GM12878 (cell line): ENCODE data around the gene EXPH5. TPM values are rescaled to one million over a fixed set of nuclear protein-coding genes. Genes with fewer than 3 reads are reported as not detected.
A peak's percentile ranks its signal among the peaks of the same experiment; 100 is the strongest.

Experiments used
- ATAC-seq: fragments of 200-7000 bp; cut with Tn5 transposase; 3 replicates; pipeline ENCODE4 v1.9.1; 2020; ENCODE audit warnings: mild to moderate bottlenecking, moderate library complexity
- BruUV-seq: library from RNA; stranded (reverse); fragments of 400-500 nt; replicated peaks from 2 replicates; lab custom pipeline; 2021; lab: Mats Ljungman, UMichigan
- CTCF ChIA-PET: fragments of 300-600 bp; sonication (Branson Sonifier 250); formaldehyde crosslinking; extraction: SDS; loops from one replicate; lab custom pipeline; 2021; ENCODE audit warnings: inconsistent platforms; lab: Yijun Ruan, JAX
- POLR2A ChIA-PET: fragments of 350-600 bp; formaldehyde crosslinking; extraction: SDS; loops from one replicate; lab custom pipeline; 2021; ENCODE audit warnings: inconsistent platforms; lab: Charles Lee
- RAD21 ChIA-PET: fragments of 300-600 bp; sonication (Branson Sonifier 250); formaldehyde crosslinking; loops from one replicate; lab custom pipeline; 2023; ENCODE audit warnings: antibody characterized with exemption; ENCODE audit not compliant: unreplicated experiment; lab: Charles Lee
- SMC1A ChIA-PET: fragments of 300-600 bp; sonication (Branson Sonifier 250); formaldehyde crosslinking; loops from one replicate; lab custom pipeline; 2023; ENCODE audit not compliant: unreplicated experiment, uncharacterized antibody; lab: Charles Lee
- DNase-seq: peaks from one replicate; pipeline ENCODE4 v3.0.0-alpha.2; 2011; ENCODE audit warnings: low read depth, low spot score
- FAIRE-seq: peaks from 3 replicates; lab custom pipeline; 2011; peaks lifted over from hg19 to GRCh38; lab: Jason Lieb, UNC
- H2AFZ ChIP-seq: 2 replicates; pipeline ENCODE4 v1.6.0; 2011; ENCODE audit warnings: low read depth, low read length, control low read depth; ENCODE audit not compliant: control insufficient read depth
- H3K27ac ChIP-seq: 2 replicates; pipeline ENCODE4 v1.5.1; 2011; ENCODE audit warnings: control low read depth; ENCODE audit not compliant: control insufficient read depth, insufficient read depth
- H3K27me3 ChIP-seq, 2 experiments: replicated peaks in 1 of 2; 2 replicates each; pipeline versions ENCODE4 v1.6.0 to v1.6.1; 2011; ENCODE audit warnings: low read length in 1 of 2; ENCODE audit not compliant: control insufficient read depth in 2 of 2, insufficient read depth in 2 of 2
- H3K36me3 ChIP-seq, 2 experiments: 2 replicates each; pipeline ENCODE4 v1.5.1; 2011; ENCODE audit warnings: low read length in 1 of 2; ENCODE audit not compliant: control insufficient read depth in 2 of 2, insufficient read depth in 2 of 2
- H3K4me1 ChIP-seq: 2 replicates; pipeline ENCODE4 v1.6.1; 2011; ENCODE audit warnings: mild to moderate bottlenecking, low read length, moderate library complexity, mixed read lengths; ENCODE audit not compliant: control insufficient read depth, insufficient read depth
- H3K4me2 ChIP-seq: 2 replicates; pipeline ENCODE4 v1.6.0; 2011; ENCODE audit warnings: control low read depth; ENCODE audit not compliant: control insufficient read depth, insufficient read depth
- H3K4me3 ChIP-seq: fragments of 200-600 bp; sonication (generic); 2 replicates; pipeline ENCODE4 v1.5.1; 2016
- H3K79me2 ChIP-seq: 2 replicates; pipeline ENCODE4 v1.6.0; 2011; ENCODE audit warnings: low read length; ENCODE audit not compliant: control insufficient read depth, insufficient read depth
- H3K9ac ChIP-seq: 2 replicates; pipeline ENCODE4 v1.8.0; 2011; ENCODE audit warnings: low read length, control low read depth, mixed read lengths; ENCODE audit not compliant: control insufficient read depth, insufficient read depth
- H3K9me3 ChIP-seq: replicated peaks from 3 replicates; pipeline ENCODE4 v1.5.1; 2011; ENCODE audit warnings: mild to moderate bottlenecking, low read length; ENCODE audit not compliant: control insufficient read depth, insufficient read depth
- H4K20me1 ChIP-seq: 2 replicates; pipeline ENCODE4 v1.6.0; 2011; ENCODE audit not compliant: control insufficient read depth, insufficient read depth
- CREB1 ChIP-seq: IDR thresholded peaks from 2 replicates; pipeline ENCODE4 v1.6.1; 2012; ENCODE audit warnings: low read depth, mild to moderate bottlenecking, inconsistent platforms
- CREM ChIP-seq: IDR thresholded peaks from 2 replicates; pipeline ENCODE4 v1.6.1; 2014; ENCODE audit warnings: antibody characterized with exemption, low read depth
- CTCF ChIP-seq, 3 experiments: IDR thresholded peaks in 2 of 3; conservative IDR thresholded peaks in 1 of 3; 2 replicates each; pipeline ENCODE4 v1.5.1; 2011; ENCODE audit warnings: low read depth in 3 of 3, low read length in 3 of 3, mild to moderate bottlenecking in 3 of 3, control low read depth in 2 of 3, moderate library complexity in 2 of 3, inconsistent platforms in 1 of 3, mixed read lengths in 1 of 3; ENCODE audit not compliant: control insufficient read depth in 2 of 3, insufficient read depth in 1 of 3; ENCODE audit errors: extremely low read depth in 1 of 3
- IRF5 ChIP-seq: fragments of 450-650 bp; IDR thresholded peaks from 2 replicates; pipeline ENCODE4 v1.6.1; 2017; ENCODE audit warnings: borderline replicate concordance
- JUNB ChIP-seq: IDR thresholded peaks from 2 replicates; pipeline ENCODE4 v1.6.1; 2016; ENCODE audit warnings: antibody characterized with exemption, mild to moderate bottlenecking
- NR2C1 ChIP-seq: fragments of 450-650 bp; IDR thresholded peaks from 2 replicates; pipeline ENCODE4 v1.6.1; 2017; ENCODE audit warnings: antibody characterized with exemption, mild to moderate bottlenecking, moderate library complexity
- RELB ChIP-seq: fragments of 450-650 bp; IDR thresholded peaks from 2 replicates; pipeline ENCODE4 v1.6.1; 2017; ENCODE audit warnings: low read depth, mild to moderate bottlenecking, moderate library complexity
- USF1 ChIP-seq: IDR thresholded peaks from 2 replicates; pipeline ENCODE4 v1.6.1; 2011; ENCODE audit warnings: borderline replicate concordance, low read depth, mild to moderate bottlenecking, moderate library complexity, mixed read lengths, low read length; ENCODE audit not compliant: insufficient read depth; ENCODE audit errors: extremely low read length
- WGBS: methylation state at CpG from one replicate; pipeline ENCODE4 v1.1.6; 2016; ENCODE audit warnings: low lambda C conversion rate; ENCODE audit not compliant: insufficient replicate concordance, insufficient coverage; ENCODE audit errors: missing lambda C conversion rate; 5-methylcytosine and 5-hydroxymethylcytosine counted together
- in situ Hi-C: fragments of 300-500 bp; cut with MboI; formaldehyde crosslinking; loops from 9 replicates; pipeline ENCODE4 v1.14.3; 2018; ENCODE audit warnings: mixed read lengths
- intact Hi-C: fragments of 100-400 bp; cut with micrococcal nuclease; formaldehyde crosslinking; loops from one replicate; pipeline ENCODE4 v1.14.2; 2022; ENCODE audit not compliant: unreplicated experiment
- polyA plus RNA-seq, 11 experiments: library from polyadenylated mRNA; depleted of rRNA in 4 of 11; unstranded in 6 of 11; stranded (reverse) in 5 of 11; fragments of >200 nt; fragmentation: Nextera tagmentation in 4 of 11; fragmentation: Illumina TruSeq in 1 of 11; extraction: Ambion mirVana in 4 of 11; extraction: Trizol in 1 of 11; gene quantifications; 1 replicate in 1 of 11; 2 replicates in 10 of 11; pipeline versions ENCODE4 v1.2.1 to v1.2.3, GENCODE V29; 2011 to 2016; ENCODE audit warnings: inconsistent platforms in 2 of 11, missing spikeins in 2 of 11, low read depth in 1 of 11
- total RNA-seq, 4 experiments: library from RNA; depleted of rRNA in 3 of 4; stranded (reverse); fragments of >200 nt in 3 of 4; fragmentation: Illumina TruSeq in 1 of 4; extraction: Trizol in 1 of 4; gene quantifications; 2 replicates each; pipeline versions ENCODE4 v1.2.1 to v1.2.3, GENCODE V29; 2013 to 2021
- TF ChIP-seq, protein P1 (sequence below): fragments of 450-650 bp; IDR thresholded peaks from 2 replicates; pipeline ENCODE4 v1.6.1; 2016; ENCODE audit warnings: mild to moderate bottlenecking

Gene EXPH5
- total and polyA plus RNA-seq, 10 of the 15 experiments (the other 5 are each of a cell fraction or from before 2014, with no cell fraction given): 0.69 to 11.1 (median 4.3) TPM

GRCh38 chr11:108608548-108608947 is 15.0 kb upstream of the EXPH5 start (continued):
- no peak for TF ChIP-seq CREB1
- TF ChIP-seq NR2C1: no peak

- no peak overlapping the region for H3K9ac ChIP-seq
- CTCF ChIA-PET: interaction anchor here (1.0 to 2.8 kb wide), 8 partner anchors 9 to 48 kb away, joined by 3 to 12 read pairs (median 6); partner anchors contain the start of gene EXPH5
- no peak overlapping the region for H2AFZ ChIP-seq
- TF ChIP-seq USF1: no peak
- no peak for TF ChIP-seq CTCF (IDR thresholded peaks at IDR 0.05 in 2 of 3, conservative IDR thresholded peaks at IDR 0.05 in 1 of 3; ENCODE audit: control insufficient read depth in 2 of 3, extremely low read depth in 1 of 3, insufficient read depth in 1 of 3, low read depth in 3 of 3, low read length in 3 of 3)
- TF ChIP-seq RELB: no peak
- TF ChIP-seq, protein P1, sequence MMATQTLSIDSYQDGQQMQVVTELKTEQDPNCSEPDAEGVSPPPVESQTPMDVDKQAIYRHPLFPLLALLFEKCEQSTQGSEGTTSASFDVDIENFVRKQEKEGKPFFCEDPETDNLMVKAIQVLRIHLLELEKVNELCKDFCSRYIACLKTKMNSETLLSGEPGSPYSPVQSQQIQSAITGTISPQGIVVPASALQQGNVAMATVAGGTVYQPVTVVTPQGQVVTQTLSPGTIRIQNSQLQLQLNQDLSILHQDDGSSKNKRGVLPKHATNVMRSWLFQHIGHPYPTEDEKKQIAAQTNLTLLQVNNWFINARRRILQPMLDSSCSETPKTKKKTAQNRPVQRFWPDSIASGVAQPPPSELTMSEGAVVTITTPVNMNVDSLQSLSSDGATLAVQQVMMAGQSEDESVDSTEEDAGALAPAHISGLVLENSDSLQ: no peak
- no peak for TF ChIP-seq IRF5
- no peak for TF ChIP-seq CREM
- 0 out of 2 replicates have a peak, but pooled peaks have one; percentile 6 for TF ChIP-seq JUNB
- POLR2A ChIA-PET: interaction anchor here (1.0 to 2.2 kb wide), 6 partner anchors 10 to 48 kb away, joined by 4 to 13 read pairs (median 5); partner anchors contain the start of gene EXPH5
- ATAC-seq: no peak
- SMC1A ChIA-PET: interaction anchor here (0.8 to 2.3 kb wide), 8 partner anchors 9 to 264 kb away, joined by 3 to 11 read pairs (median 3); no protein-coding TSS in a partner anchor
- H3K4me1 ChIP-seq: no peaks in the 10 kb centered on the region
- H3K79me2 ChIP-seq: no peaks in the 10 kb centered on the region
- H3K4me3 ChIP-seq: no peak overlapping the region
- WGBS: 82% methylated on average over 3 of the region's 3 CpGs
- no peak overlapping the region for H3K27ac ChIP-seq
- in situ Hi-C loops: no loop called here
- no peaks in the 10 kb centered on the region for H4K20me1 ChIP-seq
- RAD21 ChIA-PET: interaction anchor here (0.8 to 1.9 kb wide), 5 partner anchors 10 to 48 kb away, joined by 3 to 12 read pairs (median 4); no protein-coding TSS in a partner anchor
- H3K9me3 ChIP-seq: no peaks in the 10 kb centered on the region
- FAIRE-seq: no peak
- H3K27me3 ChIP-seq: no peaks in the 10 kb centered on the region
- H3K36me3 ChIP-seq: no peaks in the 10 kb centered on the region
- no TSS peak for BruUV-seq
- intact Hi-C loops: no loop called here
- DNase-seq: no peak
- H3K4me2 ChIP-seq: no peak overlapping the region
These were observed 13.1 kb upstream of the EXPH5 start for GRCh38 chr11:108606495-108607160.
